OCI-LY1 (cell line): ENCODE results near the gene SOX15.

Experiments
- H2AFZ ChIP-seq: fragments of 200-600 bp; sonication (generic), shearing (Covaris generic); 2 replicates; pipeline ENCODE4 v1.6.0; 2014; ENCODE audit warnings: antibody characterized with exemption, mild to moderate bottlenecking, low read length
- H3F3A ChIP-seq: fragments of 200-600 bp; sonication (generic), shearing (Covaris generic); 2 replicates; pipeline ENCODE4 v1.6.0; 2014; ENCODE audit warnings: mild to moderate bottlenecking, antibody characterized with exemption, low read length, moderate library complexity; ENCODE audit not compliant: insufficient read depth
- H3K27ac ChIP-seq: fragments of 200-600 bp; sonication (generic); 2 replicates; pipeline ENCODE4 v1.5.1; 2014; ENCODE audit warnings: low read length, mixed run types, mild to moderate bottlenecking, low read depth; ENCODE audit not compliant: poor library complexity, severe bottlenecking
- H3K27me3 ChIP-seq: fragments of 200-600 bp; sonication (generic); 2 replicates; pipeline ENCODE4 v1.6.0; 2014; ENCODE audit warnings: antibody characterized with exemption, mild to moderate bottlenecking, low read length, moderate library complexity; ENCODE audit not compliant: insufficient read depth
- H3K36me3 ChIP-seq: fragments of 200-600 bp; sonication (generic); 2 replicates; pipeline ENCODE4 v1.6.1; 2014; ENCODE audit warnings: mild to moderate bottlenecking, antibody characterized with exemption, low read length, moderate library complexity, mixed read lengths; ENCODE audit not compliant: insufficient read depth
- H3K4me1 ChIP-seq: fragments of 200-600 bp; sonication (generic); 2 replicates; pipeline ENCODE4 v1.5.1; 2014; ENCODE audit warnings: mild to moderate bottlenecking, low read length, moderate library complexity; ENCODE audit not compliant: insufficient read depth, severe bottlenecking
- H3K4me2 ChIP-seq: fragments of 200-600 bp; sonication (generic), shearing (Covaris generic); 2 replicates; pipeline ENCODE4 v1.6.1; 2014; ENCODE audit warnings: low read length
- H3K4me3 ChIP-seq: fragments of 200-600 bp; sonication (generic); 2 replicates; pipeline ENCODE4 v1.5.1; 2014; ENCODE audit warnings: low read length, low read depth, mild to moderate bottlenecking, mixed read lengths; ENCODE audit not compliant: poor library complexity, severe bottlenecking
- H3K79me2 ChIP-seq: fragments of 200-600 bp; shearing (Covaris generic); 2 replicates; pipeline ENCODE4 v1.6.1; 2016; ENCODE audit warnings: mixed run types, low read length, mixed read lengths; ENCODE audit not compliant: insufficient read depth
- H3K9ac ChIP-seq: fragments of 200-600 bp; sonication (generic), shearing (Covaris generic); 2 replicates; pipeline ENCODE4 v1.6.1; 2014; ENCODE audit warnings: mild to moderate bottlenecking, low read length, mixed read lengths
- H3K9me2 ChIP-seq: fragments of 200-600 bp; sonication (generic), shearing (Covaris generic); 2 replicates; pipeline ENCODE4 v1.6.1; 2014; ENCODE audit warnings: low read depth, mild to moderate bottlenecking, low read length, mixed read lengths
- H3K9me3 ChIP-seq: fragments of 200-600 bp; shearing (Covaris generic); 2 replicates; pipeline ENCODE4 v1.6.1; 2014; ENCODE audit warnings: low read length, mixed read lengths
- H4K20me1 ChIP-seq: fragments of 200-600 bp; sonication (generic), shearing (Covaris generic); 2 replicates; pipeline ENCODE4 v1.6.0; 2016; ENCODE audit warnings: mild to moderate bottlenecking, low read length; ENCODE audit not compliant: insufficient read depth
- CTCF ChIP-seq: fragments of 200-600 bp; sonication (generic), shearing (Covaris generic); IDR thresholded peaks from 2 replicates; pipeline ENCODE4 v1.5.1; 2017; ENCODE audit warnings: mild to moderate bottlenecking, antibody characterized with exemption, low read length, moderate library complexity, mixed read lengths
- EZH2 ChIP-seq: fragments of 200-600 bp; sonication (generic), shearing (Covaris generic); IDR thresholded peaks from 2 replicates; pipeline ENCODE4 v1.8.0; 2017; ENCODE audit warnings: borderline replicate concordance, mixed run types, mild to moderate bottlenecking, antibody characterized with exemption, low read length, moderate library complexity, mixed read lengths

The SOX15 gene

GRCh38 chr17:7569571-7569970 lies 20.3 kb downstream of the SOX15 start:
- no peak overlapping the region for H3K4me3 ChIP-seq
- TF ChIP-seq EZH2 (no peak), CTCF (no peak)
- H3K27me3 ChIP-seq: no peaks in the 10 kb centered on the region
- peaks cover 15% of the 10 kb centered on the region for H3K4me1 ChIP-seq
- H3K9me3 ChIP-seq: no peaks in the 10 kb centered on the region
- 0 out of 2 replicates have a peak, but pooled peaks cover 6% of the 10 kb centered on the region for H3F3A ChIP-seq
- no peaks in the 10 kb centered on the region for H4K20me1 ChIP-seq
- no peak overlapping the region for H3K4me2 ChIP-seq
- H2AFZ ChIP-seq: no peak overlapping the region
- peaks cover 19% of the 10 kb centered on the region for H3K79me2 ChIP-seq
- H3K27ac ChIP-seq: no peak overlapping the region
- H3K36me3 ChIP-seq: peaks cover 84% of the 10 kb centered on the region
- H3K9ac ChIP-seq: no peak overlapping the region
- no peaks in the 10 kb centered on the region for H3K9me2 ChIP-seq

GRCh38 chr17:7563115-7563869 lies 26.6 kb downstream of the SOX15 start:
- no peaks in the 10 kb centered on the region for H3K9me3 ChIP-seq
- H3K36me3 ChIP-seq: peaks cover 45% of the 10 kb centered on the region
- H3K79me2 ChIP-seq: peaks cover 9% of the 10 kb centered on the region; the same call in 1 of the 2 replicates
- no peaks in the 10 kb centered on the region for H4K20me1 ChIP-seq
- peaks cover 28% of the 10 kb centered on the region for H3K4me1 ChIP-seq
- peak overlapping the region; percentile 77 for H3K4me3 ChIP-seq
- no peaks in the 10 kb centered on the region for H3F3A ChIP-seq
- peaks cover 8% of the 10 kb centered on the region; the same call in 1 of the 2 replicates for H3K27me3 ChIP-seq
- TF ChIP-seq EZH2 (no peak), CTCF (no peak)
- no peaks in the 10 kb centered on the region for H3K9me2 ChIP-seq
- H3K4me2 ChIP-seq: peak overlapping the region; percentile 89
- H3K27ac ChIP-seq: no peak overlapping the region
- H3K9ac ChIP-seq: peak overlapping the region; percentile 93
- H2AFZ ChIP-seq: no peak overlapping the region

- H2AFZ ChIP-seq: no peak overlapping the region
- H3F3A ChIP-seq: no peaks in the 10 kb centered on the region
- H3K36me3 ChIP-seq: peaks cover 39% of the 10 kb centered on the region
- H3K79me2 ChIP-seq: peaks cover 9% of the 10 kb centered on the region; the same call in 1 of the 2 replicates
- H3K9ac ChIP-seq: peak overlapping the region; percentile 93
- no peak for TF ChIP-seq EZH2
- no peak for TF ChIP-seq CTCF
- no peaks in the 10 kb centered on the region for H3K9me3 ChIP-seq
- H4K20me1 ChIP-seq: no peaks in the 10 kb centered on the region
- H3K4me3 ChIP-seq: peak overlapping the region; percentile 77
- H3K27me3 ChIP-seq: peaks cover 8% of the 10 kb centered on the region; the same call in 1 of the 2 replicates
- H3K4me1 ChIP-seq: peaks cover 34% of the 10 kb centered on the region
- H3K27ac ChIP-seq: peak overlapping the region; percentile 16
- H3K9me2 ChIP-seq: no peaks in the 10 kb centered on the region
- H3K4me2 ChIP-seq: peak overlapping the region; percentile 89
These were observed 27.7 kb downstream of the SOX15 start for GRCh38 chr17:7562208-7562605.
